ENCODE data around the gene CRYL1. TPM values are rescaled to one million over a fixed set of nuclear protein-coding genes. Genes with fewer than 3 reads are reported as not detected.

Gene CRYL1
- total and polyA plus RNA-seq, 2 of the 13 experiments (the other 11 are each of a cell fraction or from before 2014, with no cell fraction given), result 57.2 to 115 TPM

GRCh38 chr13:20495087-20496023, 30.3 kb downstream of the CRYL1 start (continued):
- peak; percentile 21; the same call in 1 of the 2 replicates for TF ChIP-seq HNF1A (IDR thresholded peaks at IDR 0.05; ENCODE audit: low read depth)
- TF ChIP-seq HNF1A (CRISPR knock-in tag; IDR thresholded peaks at IDR 0.05; ENCODE audit: borderline replicate concordance), result no peak
- TF ChIP-seq MXD3 (CRISPR knock-in tag; IDR thresholded peaks at IDR 0.05), result no peak
- TF ChIP-seq SOX6 (IDR thresholded peaks at IDR 0.05), result no peak
- TF ChIP-seq SOX6 (CRISPR knock-in tag; IDR thresholded peaks at IDR 0.05), result peak; percentile 37; the same call in 1 of the 2 replicates
- TF ChIP-seq ZNF414 (CRISPR knock-in tag; IDR thresholded peaks at IDR 0.05), result no peak
- TF ChIP-seq ARNT (IDR thresholded peaks at IDR 0.05), result no peak
- TF ChIP-seq RAD21 (CRISPR knock-in tag; IDR thresholded peaks at IDR 0.05), result peak; percentile 77
- TF ChIP-seq ZNF317 (CRISPR knock-in tag; IDR thresholded peaks at IDR 0.05), result no peak
- TF ChIP-seq ZNF382 (CRISPR knock-in tag; IDR thresholded peaks at IDR 0.05; ENCODE audit: borderline replicate concordance), result no peak
- no peak for TF ChIP-seq ZNF672 (CRISPR knock-in tag; IDR thresholded peaks at IDR 0.05)
- no peak for TF ChIP-seq GMEB1 (CRISPR knock-in tag; IDR thresholded peaks at IDR 0.05; ENCODE audit: borderline replicate concordance)
- peak; percentile 57; the same call in 1 of the 2 replicates for TF ChIP-seq ZNF687 (CRISPR knock-in tag; IDR thresholded peaks at IDR 0.05)
- no peak for TF ChIP-seq ARNT2 (CRISPR knock-in tag; IDR thresholded peaks at IDR 0.05; ENCODE audit: low read depth)

Measured in HepG2 (cell line).